ENCODE measurements around the gene ANKRD11.
"Not testable (repeated sequence)": the region's sequence is repeated elsewhere in the genome, so short reads cannot be mapped to it uniquely, and the experiment has no call there.

The ANKRD11 gene

DNA sequence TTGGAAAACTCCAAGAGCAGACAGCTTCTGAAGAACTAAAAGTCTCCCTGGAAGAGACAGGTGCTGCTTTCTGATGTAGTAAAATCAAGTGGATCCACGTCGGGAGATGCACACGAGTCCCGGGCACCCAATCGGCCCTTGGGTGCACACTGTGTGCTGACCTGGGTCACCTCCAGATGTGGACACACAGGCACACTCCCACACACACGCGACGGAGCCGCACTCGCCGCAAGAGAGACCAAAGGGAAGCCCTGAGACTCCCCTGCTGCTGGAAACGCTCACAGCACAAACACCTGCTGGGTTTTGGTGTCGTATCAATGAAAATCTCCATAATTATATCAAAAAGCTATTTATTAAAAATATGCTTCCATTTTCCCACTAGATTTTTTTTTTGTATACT is 94.2 kb downstream of the ANKRD11 start:
- TF ChIP-seq, protein P1, sequence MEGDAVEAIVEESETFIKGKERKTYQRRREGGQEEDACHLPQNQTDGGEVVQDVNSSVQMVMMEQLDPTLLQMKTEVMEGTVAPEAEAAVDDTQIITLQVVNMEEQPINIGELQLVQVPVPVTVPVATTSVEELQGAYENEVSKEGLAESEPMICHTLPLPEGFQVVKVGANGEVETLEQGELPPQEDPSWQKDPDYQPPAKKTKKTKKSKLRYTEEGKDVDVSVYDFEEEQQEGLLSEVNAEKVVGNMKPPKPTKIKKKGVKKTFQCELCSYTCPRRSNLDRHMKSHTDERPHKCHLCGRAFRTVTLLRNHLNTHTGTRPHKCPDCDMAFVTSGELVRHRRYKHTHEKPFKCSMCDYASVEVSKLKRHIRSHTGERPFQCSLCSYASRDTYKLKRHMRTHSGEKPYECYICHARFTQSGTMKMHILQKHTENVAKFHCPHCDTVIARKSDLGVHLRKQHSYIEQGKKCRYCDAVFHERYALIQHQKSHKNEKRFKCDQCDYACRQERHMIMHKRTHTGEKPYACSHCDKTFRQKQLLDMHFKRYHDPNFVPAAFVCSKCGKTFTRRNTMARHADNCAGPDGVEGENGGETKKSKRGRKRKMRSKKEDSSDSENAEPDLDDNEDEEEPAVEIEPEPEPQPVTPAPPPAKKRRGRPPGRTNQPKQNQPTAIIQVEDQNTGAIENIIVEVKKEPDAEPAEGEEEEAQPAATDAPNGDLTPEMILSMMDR (IDR thresholded peaks at IDR 0.05; ENCODE audit: insufficient read depth, low read depth, low read length, missing control alignments) = no peak
- H3K4me3 ChIP-seq (ENCODE audit: low read depth, low read length) = no peak overlapping the region
- no peak for DNase-seq (ENCODE audit: low read depth)

DNA sequence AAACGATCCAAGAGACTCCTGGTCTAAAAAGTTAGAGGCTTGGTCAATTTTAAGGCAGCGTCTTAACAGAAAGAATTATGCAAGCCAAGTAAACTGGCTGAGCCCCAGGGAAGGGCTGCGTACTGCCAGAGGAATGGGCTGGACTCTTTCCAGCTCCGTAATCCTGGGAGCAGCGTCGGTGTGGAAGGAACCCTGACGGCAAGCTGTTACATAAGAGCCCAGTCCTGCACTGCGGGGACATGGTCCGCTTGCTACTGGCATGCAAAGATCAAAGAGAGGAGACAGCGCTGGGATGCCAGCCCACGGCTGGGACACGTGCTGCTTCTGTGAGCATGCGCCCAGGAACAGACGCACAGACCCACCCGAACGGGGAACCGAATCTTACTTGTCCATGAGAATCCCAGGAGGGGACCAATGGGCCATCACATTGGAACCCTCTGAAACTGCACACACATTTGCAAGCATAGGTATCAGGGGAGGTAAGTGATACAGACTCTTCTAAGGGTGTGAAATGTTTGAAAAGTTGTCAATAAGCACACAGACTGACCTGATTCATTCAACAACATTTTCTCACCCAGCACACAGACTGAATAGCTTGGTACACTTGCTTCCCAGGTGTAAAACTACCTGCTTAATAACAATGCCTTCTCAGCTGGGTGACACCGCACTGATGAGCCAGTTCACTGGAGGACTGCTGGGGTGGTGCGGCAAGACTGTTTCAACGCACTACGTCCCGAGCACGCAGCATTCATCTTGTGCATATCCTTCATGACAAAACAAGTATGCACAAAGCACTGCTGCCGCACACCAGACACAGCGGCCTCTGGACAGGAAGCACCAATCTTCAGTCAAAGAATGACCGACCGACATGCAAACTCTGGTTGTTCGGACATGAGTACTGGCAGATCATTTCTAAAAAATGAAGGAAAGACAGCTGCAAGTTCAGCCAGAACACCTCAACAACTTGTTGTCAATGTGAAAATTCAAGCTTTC is 94.9 kb downstream of the ANKRD11 start:
- DNase-seq (ENCODE audit: low read depth) = no peak
- TF ChIP-seq, protein P1 (IDR thresholded peaks at IDR 0.05; ENCODE audit: insufficient read depth, low read depth, low read length, missing control alignments) = no peak
- H3K4me3 ChIP-seq (ENCODE audit: low read depth, low read length) = no peak overlapping the region

DNA sequence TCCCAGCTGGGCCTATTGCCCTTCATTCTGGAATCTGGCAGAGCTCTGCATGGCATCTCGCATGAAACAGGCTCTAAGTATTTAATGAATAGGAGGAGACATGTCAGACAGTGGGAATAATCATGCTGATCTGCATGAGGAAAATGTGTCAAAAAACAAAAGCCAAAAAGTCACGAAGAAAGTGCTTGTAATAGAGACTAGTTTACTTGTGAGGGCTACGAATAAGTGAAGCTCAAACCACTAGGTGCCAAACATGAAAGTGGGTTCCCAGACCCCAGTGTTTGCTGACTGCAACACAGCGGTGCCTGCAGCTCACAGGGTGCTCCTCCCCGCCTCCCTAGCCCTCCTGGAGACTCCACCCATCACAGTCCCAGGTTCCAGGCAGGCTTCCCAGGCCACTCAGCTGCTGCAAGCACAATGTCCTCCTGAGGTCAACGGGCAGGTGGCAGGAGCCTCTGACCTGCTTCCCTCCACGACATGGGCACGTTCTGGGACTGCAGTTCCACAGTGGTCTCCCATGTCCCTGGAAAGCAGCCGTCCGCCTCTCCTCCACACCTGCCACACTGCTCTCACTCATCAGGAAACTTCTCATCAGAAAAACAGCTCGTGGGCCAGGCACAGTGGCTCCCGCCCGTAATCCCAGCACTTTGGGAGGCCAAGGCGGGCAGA is 96.5 kb downstream of the ANKRD11 start:
- no peak for DNase-seq (ENCODE audit: low read depth)
- TF ChIP-seq, protein P1 (IDR thresholded peaks at IDR 0.05; ENCODE audit: insufficient read depth, low read depth, low read length, missing control alignments) = no peak
- H3K4me3 ChIP-seq (ENCODE audit: low read depth, low read length) = no peak overlapping the region

DNA sequence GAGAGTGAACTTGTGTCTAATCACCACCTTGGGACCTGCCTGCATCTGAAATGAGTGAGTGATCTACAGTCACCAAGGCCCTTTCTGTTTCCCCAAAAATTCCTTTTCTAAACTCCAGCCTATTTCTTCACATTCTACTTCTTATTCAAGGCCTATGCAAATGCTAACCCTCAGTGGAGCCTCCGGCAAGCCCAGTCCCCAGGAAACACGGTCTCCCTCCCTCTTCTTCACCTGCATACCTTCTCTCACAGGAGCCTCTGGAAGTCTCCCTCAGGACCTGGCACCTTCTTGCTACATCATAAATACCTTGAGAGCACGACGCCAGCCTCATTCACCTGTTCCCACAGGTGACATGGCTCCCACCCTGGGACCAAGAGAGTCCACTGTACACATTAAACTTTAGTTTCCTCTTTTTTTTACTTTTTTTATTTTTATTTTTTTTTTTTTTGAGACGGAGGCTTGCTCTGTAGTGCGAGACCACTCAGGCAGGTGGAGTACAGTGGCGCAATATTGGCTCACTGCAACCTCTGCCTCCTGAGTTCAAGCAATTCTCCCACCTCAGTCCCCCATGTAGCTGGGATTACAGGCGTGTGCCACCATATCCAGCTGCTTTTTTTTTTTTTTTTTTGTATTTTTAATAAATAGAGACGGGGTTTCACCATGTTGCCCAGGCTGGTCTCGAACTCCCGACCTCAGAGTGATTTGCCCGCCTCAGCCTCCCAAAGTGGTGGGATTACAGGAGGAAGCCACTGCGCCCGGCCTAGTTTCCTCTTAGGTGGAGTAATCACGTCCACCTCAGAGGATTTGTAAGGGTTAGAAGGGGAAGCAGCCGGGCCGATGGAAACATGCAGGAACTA is 97.3 kb downstream of the ANKRD11 start:
- TF ChIP-seq, protein P1 (IDR thresholded peaks at IDR 0.05; ENCODE audit: insufficient read depth, low read depth, low read length, missing control alignments) = no peak
- no peak overlapping the region for H3K4me3 ChIP-seq (ENCODE audit: low read depth, low read length)
- no peak for DNase-seq (ENCODE audit: low read depth)

DNA sequence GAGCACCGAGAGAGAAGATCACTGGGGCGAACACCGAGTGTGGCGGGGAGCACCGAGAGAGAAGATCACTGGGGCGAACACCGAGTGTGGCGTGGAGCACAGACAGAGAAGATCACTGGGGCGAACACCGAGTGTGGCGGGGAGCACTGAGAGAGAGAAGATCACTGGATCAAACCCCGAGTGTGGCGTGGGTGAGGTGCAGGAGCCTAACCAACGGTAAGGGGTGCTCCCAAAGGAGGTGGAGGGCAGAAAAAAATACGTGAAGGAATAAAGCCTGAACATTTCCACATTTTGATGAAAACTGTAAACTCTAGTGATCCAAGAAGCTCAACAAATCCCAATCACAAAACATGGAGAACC is 100.2 kb downstream of the ANKRD11 start:
- DNase-seq (ENCODE audit: low read depth); H3K4me3 ChIP-seq (ENCODE audit: low read depth, low read length): not testable (repeated sequence)

DNA sequence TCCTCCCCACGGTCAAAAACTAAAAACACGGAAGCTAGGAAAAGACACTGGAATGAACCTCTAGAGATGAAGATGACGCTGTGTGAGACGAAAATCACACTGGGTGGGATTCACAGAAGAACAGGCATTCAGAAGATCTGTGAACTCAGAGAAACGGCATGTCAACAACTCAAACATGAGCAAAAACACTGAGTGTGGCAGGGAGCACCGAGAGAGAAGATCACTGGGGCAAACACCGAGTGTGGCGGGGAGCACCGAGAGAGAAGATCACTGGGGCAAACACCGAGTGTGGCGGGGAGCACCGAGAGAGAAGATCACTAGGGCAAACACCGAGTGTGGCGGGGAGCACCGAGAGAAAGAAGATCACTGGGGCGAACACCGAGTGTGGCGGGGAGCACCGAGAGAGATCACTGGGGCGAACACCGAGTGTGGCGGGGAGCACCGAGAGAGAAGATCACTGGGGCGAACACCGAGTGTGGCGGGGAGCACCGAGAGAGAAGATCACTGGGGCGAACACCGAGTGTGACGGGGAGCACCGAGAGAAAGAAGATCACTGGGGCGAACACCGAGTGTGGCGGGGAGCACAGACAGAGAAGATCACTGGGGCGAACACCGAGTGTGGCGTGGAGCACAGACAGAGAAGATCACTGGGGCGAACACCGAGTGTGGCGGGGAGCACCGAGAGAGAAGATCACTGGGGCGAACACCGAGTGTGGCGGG is 100.7 kb downstream of the ANKRD11 start:
- not testable (repeated sequence) for H3K4me3 ChIP-seq (ENCODE audit: low read depth, low read length); DNase-seq (ENCODE audit: low read depth)

DNA sequence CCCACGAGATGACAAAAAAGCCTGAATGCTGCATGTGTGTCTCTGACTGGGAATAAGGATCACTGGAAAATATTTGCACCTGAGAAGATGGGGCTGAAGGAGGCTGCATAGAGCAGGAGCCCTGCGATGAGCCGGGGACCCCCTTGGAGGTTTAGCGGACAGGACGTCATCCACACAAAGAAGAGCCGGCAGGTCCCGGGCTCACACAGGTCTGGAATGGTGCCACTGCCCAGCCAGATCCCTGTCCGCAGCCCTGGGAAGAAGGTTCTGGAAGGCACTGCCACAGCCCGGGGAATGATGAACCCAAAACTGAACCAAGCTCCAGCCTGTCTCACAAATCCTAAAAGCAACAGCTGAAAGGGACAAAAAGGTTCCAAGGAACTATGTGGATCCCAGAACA is 101.8 kb downstream of the ANKRD11 start:
- TF ChIP-seq, protein P1 (IDR thresholded peaks at IDR 0.05; ENCODE audit: insufficient read depth, low read depth, low read length, missing control alignments) = no peak
- DNase-seq (ENCODE audit: low read depth) = no peak
- no peak overlapping the region for H3K4me3 ChIP-seq (ENCODE audit: low read depth, low read length)
